Fibroblast of mammary gland (primary cell): ENCODE data around the gene HSD17B14.

Source experiments
- DNase-seq: peaks from one replicate; pipeline ENCODE4 v3.0.0-alpha.2; 2010; ENCODE audit warnings: low read depth
- H3K4me3 ChIP-seq: 2 replicates; pipeline ENCODE4 v1.5.1; 2011; ENCODE audit warnings: low read depth, mild to moderate bottlenecking, low read length, moderate library complexity; ENCODE audit not compliant: control insufficient read depth
- CTCF ChIP-seq: conservative IDR thresholded peaks from 2 replicates; pipeline ENCODE4 v1.5.1; 2011; ENCODE audit warnings: low read depth, low read length, inconsistent platforms; ENCODE audit not compliant: control insufficient read depth, insufficient read depth

HSD17B14 gene

GRCh38 chr19:48784527-48784926 is 51.8 kb downstream of the HSD17B14 start:
- no peak for TF ChIP-seq CTCF
- no peak for DNase-seq
- no peak overlapping the region for H3K4me3 ChIP-seq

- no peak overlapping the region for H3K4me3 ChIP-seq
- DNase-seq = peak; percentile 59
- no peak for TF ChIP-seq CTCF
These were observed 55.5 kb downstream of the HSD17B14 start for GRCh38 chr19:48780631-48781391.

GRCh38 chr19:48779636-48780035 is 56.7 kb downstream of the HSD17B14 start:
- H3K4me3 ChIP-seq = no peak overlapping the region
- DNase-seq = no peak
- no peak for TF ChIP-seq CTCF

- DNase-seq = no peak
- no peak for TF ChIP-seq CTCF
- H3K4me3 ChIP-seq = no peak overlapping the region
These were observed 58.6 kb downstream of the HSD17B14 start for GRCh38 chr19:48777720-48778119.

GRCh38 chr19:48777139-48777538 is 59.2 kb downstream of the HSD17B14 start:
- TF ChIP-seq CTCF = no peak

GRCh38 chr19:48772503-48772953 is 63.8 kb downstream of the HSD17B14 start:
- TF ChIP-seq CTCF = no peak
- peak; percentile 34 for DNase-seq
- H3K4me3 ChIP-seq = no peak overlapping the region

More at GRCh38 chr19:48777139-48777538, 59.2 kb downstream of the HSD17B14 start:
- no peak for DNase-seq
- no peak overlapping the region for H3K4me3 ChIP-seq
